ENCODE measurements around the gene PEX7. TPM values are rescaled to one million over a fixed set of nuclear protein-coding genes. Genes with fewer than 3 reads are reported as not detected.
"Not testable (repeated sequence)": the region's sequence is repeated elsewhere in the genome, so short reads cannot be mapped to it uniquely, and the experiment has no call there.

PEX7 gene
- polyA plus RNA-seq, 3 donors, result 3.0 to 6.1 (median 3.9) TPM

- no peak for DNase-seq
- H3K4me2 ChIP-seq (replicated peaks; ENCODE audit: extremely low read depth, low read length, poor library complexity, severe bottlenecking), result no peak overlapping the region
- TF ChIP-seq CTCF (IDR thresholded peaks at IDR 0.05), result no peak
- no peak overlapping the region for H3K4me3 Mint-ChIP-seq
- H4K20me1 ChIP-seq (ENCODE audit: insufficient read depth, low read length), result no peaks in the 10 kb centered on the region
- WGBS (ENCODE audit: insufficient coverage), result no CpG with 5 or more reads among the region's 2 CpGs
- no peak overlapping the region for H3K27ac Mint-ChIP-seq
- H3K36me3 Mint-ChIP-seq, result peaks cover 21 to 36% of the 10 kb centered on the region in 2 donors
- no peaks in the 10 kb centered on the region for H3K27me3 ChIP-seq (ENCODE audit: control insufficient read depth in 2 of 2, insufficient read depth in 2 of 2, low read length in 2 of 2)
- H3K79me2 ChIP-seq (ENCODE audit: insufficient read depth, low read length), result no peaks in the 10 kb centered on the region
- H3K9me3 ChIP-seq (replicated peaks in 1 of 2; ENCODE audit: control insufficient read depth in 1 of 2, insufficient read depth in 1 of 2, low read length in 2 of 2), result peaks cover 4 to 21% of the 10 kb centered on the region in 2 donors
- no peak overlapping the region for H2AFZ ChIP-seq (ENCODE audit: insufficient read depth, low read depth, low read length, poor library complexity, severe bottlenecking)
- no peak overlapping the region for H3K27ac ChIP-seq (ENCODE audit: low read depth in 1 of 2, low read length in 2 of 2)
- H3K9me3 Mint-ChIP-seq, result peaks cover 9 to 23% (median 16%) of the 10 kb centered on the region in 7 donors
- H3K27me3 Mint-ChIP-seq (ENCODE audit: low read depth in 3 of 3), result no peaks in the 10 kb centered on the region
- no peaks in the 10 kb centered on the region for H3K4me1 Mint-ChIP-seq
- no peak overlapping the region for H3K4me3 ChIP-seq (replicated peaks in 1 of 3; ENCODE audit: low read depth in 2 of 3, low read length in 3 of 3)
- no peak overlapping the region for H3K9ac ChIP-seq (ENCODE audit: insufficient read depth, low read length, poor library complexity, severe bottlenecking)
- intact Hi-C loops (cut with micrococcal nuclease), result no loop called here
- H3K4me1 ChIP-seq (ENCODE audit: control insufficient read depth in 1 of 2, insufficient read depth in 2 of 2, low read length in 2 of 2), result no peaks in the 10 kb centered on the region
- peaks cover 11 to 31% of the 10 kb centered on the region in 2 donors for H3K36me3 ChIP-seq (replicated peaks in 1 of 2; ENCODE audit: control insufficient read depth in 1 of 2, insufficient read depth in 2 of 2, low read length in 2 of 2)
These were observed 47.1 kb downstream of the PEX7 start for GRCh38 chr6:136869451-136869850.

GRCh38 chr6:136873748-136874147 is 51.4 kb downstream of the PEX7 start:
- Mint-ChIP-seq H3K9me3 (peaks cover 9 to 39% (median 28%) of the 10 kb centered on the region in 7 donors), H3K4me1 (no peaks in the 10 kb centered on the region), H3K36me3 (peaks cover 24 to 37% of the 10 kb centered on the region in 2 donors), H3K27me3 (ENCODE audit: low read depth in 3 of 3) (peaks cover 0 to 2% (median 0%) of the 10 kb centered on the region in 3 donors), H3K4me3 (no peak overlapping the region), H3K27ac (no peak overlapping the region)
- Histone ChIP-seq H4K20me1 (ENCODE audit: insufficient read depth, low read length) (no peaks in the 10 kb centered on the region), H3K4me3 (replicated peaks in 1 of 3; ENCODE audit: low read depth in 2 of 3, low read length in 3 of 3) (peak overlapping the region in 1 of 3 experiments; percentile 1), H3K27ac (ENCODE audit: low read depth in 1 of 2, low read length in 2 of 2) (no peak overlapping the region), H3K27me3 (ENCODE audit: control insufficient read depth in 2 of 2, insufficient read depth in 2 of 2, low read length in 2 of 2) (no peaks in the 10 kb centered on the region), H3K79me2 (ENCODE audit: insufficient read depth, low read length) (no peaks in the 10 kb centered on the region), H3K4me2 (replicated peaks; ENCODE audit: extremely low read depth, low read length, poor library complexity, severe bottlenecking) (no peak overlapping the region), H3K36me3 (replicated peaks in 1 of 2; ENCODE audit: control insufficient read depth in 1 of 2, insufficient read depth in 2 of 2, low read length in 2 of 2) (peaks cover 11 to 35% of the 10 kb centered on the region in 2 donors), H3K9me3 (replicated peaks in 1 of 2; ENCODE audit: control insufficient read depth in 1 of 2, insufficient read depth in 1 of 2, low read length in 2 of 2) (peaks cover 10 to 24% of the 10 kb centered on the region in 2 donors), H3K4me1 (ENCODE audit: control insufficient read depth in 1 of 2, insufficient read depth in 2 of 2, low read length in 2 of 2) (no peaks in the 10 kb centered on the region), H2AFZ (ENCODE audit: insufficient read depth, low read depth, low read length, poor library complexity, severe bottlenecking) (no peak overlapping the region), H3K9ac (ENCODE audit: insufficient read depth, low read length, poor library complexity, severe bottlenecking) (no peak overlapping the region)
- TF ChIP-seq CTCF (IDR thresholded peaks at IDR 0.05), result no peak
- intact Hi-C loops (cut with micrococcal nuclease), result no loop called here
- no CpG with 5 or more reads among the region's 3 CpGs for WGBS (ENCODE audit: insufficient coverage)
- no peak for DNase-seq

GRCh38 chr6:136876469-136876868 is 54.1 kb downstream of the PEX7 start:
- H4K20me1 ChIP-seq (ENCODE audit: insufficient read depth, low read length); H3K79me2 ChIP-seq (ENCODE audit: insufficient read depth, low read length); intact Hi-C loops (cut with micrococcal nuclease); H3K4me2 ChIP-seq (replicated peaks; ENCODE audit: extremely low read depth, low read length, poor library complexity, severe bottlenecking); DNase-seq; H3K4me3 ChIP-seq (replicated peaks in 1 of 3; ENCODE audit: low read depth in 2 of 3, low read length in 3 of 3); H3K9ac ChIP-seq (ENCODE audit: insufficient read depth, low read length, poor library complexity, severe bottlenecking); H3K27me3 Mint-ChIP-seq (ENCODE audit: low read depth in 3 of 3); H3K4me3 Mint-ChIP-seq; H2AFZ ChIP-seq (ENCODE audit: insufficient read depth, low read depth, low read length, poor library complexity, severe bottlenecking); H3K27me3 ChIP-seq (ENCODE audit: control insufficient read depth in 2 of 2, insufficient read depth in 2 of 2, low read length in 2 of 2); H3K4me1 ChIP-seq (ENCODE audit: control insufficient read depth in 1 of 2, insufficient read depth in 2 of 2, low read length in 2 of 2); H3K27ac ChIP-seq (ENCODE audit: low read depth in 1 of 2, low read length in 2 of 2); H3K4me1 Mint-ChIP-seq: not testable (repeated sequence)
- Mint-ChIP-seq H3K9me3 (peaks cover 9 to 38% (median 28%) of the 10 kb centered on the region in 7 donors), H3K27ac (peak overlapping the region in 1 of 7 donors; percentile 23), H3K36me3 (peaks cover 23 to 25% of the 10 kb centered on the region in 2 donors)
- peaks cover 7 to 34% of the 10 kb centered on the region in 2 donors for H3K36me3 ChIP-seq (replicated peaks in 1 of 2; ENCODE audit: control insufficient read depth in 1 of 2, insufficient read depth in 2 of 2, low read length in 2 of 2)
- no CpG with 5 or more reads among the region's 4 CpGs for WGBS (ENCODE audit: insufficient coverage)
- H3K9me3 ChIP-seq (replicated peaks in 1 of 2; ENCODE audit: control insufficient read depth in 1 of 2, insufficient read depth in 1 of 2, low read length in 2 of 2), result peaks cover 10 to 24% of the 10 kb centered on the region in 2 donors
